ENCODE results near the gene TMEM255B.

Gene TMEM255B

DNA sequence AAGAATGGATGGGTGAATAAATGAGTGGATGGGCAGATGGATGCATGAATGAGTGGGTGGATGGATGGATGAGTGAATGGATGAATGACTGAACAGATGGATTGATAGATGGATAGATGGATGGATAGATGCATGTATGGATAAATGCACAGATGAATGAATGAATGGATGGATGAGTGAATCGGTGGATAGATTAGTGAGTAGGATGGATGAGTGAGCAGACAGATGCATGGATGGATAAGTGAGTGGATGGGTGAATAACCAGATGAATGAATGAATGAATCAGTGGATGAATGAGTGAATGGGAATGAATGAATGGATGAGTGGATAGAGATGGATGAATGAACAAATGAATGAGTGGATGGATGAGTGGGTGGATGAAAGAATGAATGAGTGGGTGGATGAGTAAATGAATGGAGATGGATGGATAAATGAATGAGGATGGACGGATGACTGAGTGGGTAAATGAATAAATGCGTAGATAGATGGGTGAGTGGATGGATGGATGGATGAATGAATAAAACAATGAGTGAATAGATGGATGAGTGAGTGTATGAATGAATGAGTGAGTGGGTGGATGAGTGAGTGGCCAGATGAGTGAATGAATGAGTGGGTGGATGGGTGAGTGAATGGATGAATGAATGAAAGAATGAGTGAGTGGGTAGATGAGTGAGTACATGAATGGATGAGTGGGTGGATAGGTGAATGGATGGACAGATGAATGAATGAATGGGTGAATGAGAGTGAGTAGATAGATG is 91.9 kb downstream of the TMEM255B start:
- intact Hi-C loops (cut with DNase I) = no loop called here

DNA sequence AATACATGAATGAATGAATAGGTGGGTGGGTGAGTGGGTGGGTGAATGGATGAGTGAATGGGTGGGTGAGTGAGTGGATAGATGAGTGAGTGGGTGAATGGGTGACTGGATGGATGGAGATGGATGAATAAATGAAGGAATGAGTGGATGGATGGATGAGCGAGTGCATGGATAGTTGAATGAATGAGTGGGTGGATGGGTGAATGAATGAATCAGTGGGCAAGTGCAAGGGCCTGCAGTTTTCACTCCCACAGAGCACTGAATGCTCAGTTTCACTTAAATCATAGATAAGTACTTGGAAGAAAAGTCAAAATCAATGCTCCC is 92.4 kb downstream of the TMEM255B start:
- intact Hi-C loops (cut with DNase I) = no loop called here
- no peak for DNase-seq

More for the DNA sequence above, 91.9 kb downstream of the TMEM255B start:
- DNase-seq = no peak

DNA sequence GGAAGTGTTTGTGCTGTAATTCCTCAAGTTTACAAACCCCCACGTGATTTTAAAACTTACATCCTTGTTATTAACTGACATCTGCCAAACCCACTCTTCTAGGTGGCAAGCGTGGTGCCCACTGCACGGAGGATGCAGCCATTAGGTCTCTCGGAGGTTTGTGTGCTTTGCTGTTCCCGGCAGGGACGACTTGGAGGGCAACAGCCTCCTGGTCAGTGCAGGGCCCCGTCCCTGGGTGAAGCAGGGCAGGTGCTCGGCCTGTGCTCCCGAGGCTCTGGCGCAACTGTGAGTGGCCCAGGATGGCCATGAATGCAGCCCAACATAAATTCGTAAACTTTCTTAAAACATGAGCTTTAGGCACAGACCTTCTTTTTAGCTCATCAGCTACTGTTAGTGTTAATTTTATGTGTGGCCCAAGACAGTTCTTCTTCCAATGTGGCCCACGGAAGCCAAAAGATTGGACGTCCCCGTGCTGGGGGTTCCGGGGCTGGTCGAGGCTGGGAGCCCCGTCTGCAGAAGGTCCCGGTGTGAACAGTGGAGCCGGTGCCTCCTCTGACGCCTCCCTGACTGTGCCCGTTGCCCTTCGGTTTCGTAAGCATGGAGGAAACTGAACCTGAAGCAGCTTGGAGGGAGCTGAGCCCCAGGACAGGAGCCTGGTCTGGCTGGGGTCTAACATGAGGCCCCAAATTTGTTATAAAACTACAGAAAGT is 93.0 kb downstream of the TMEM255B start:
- peak in 3 of 10 donors; percentile 10 to 79 (median 65) for DNase-seq

DNA sequence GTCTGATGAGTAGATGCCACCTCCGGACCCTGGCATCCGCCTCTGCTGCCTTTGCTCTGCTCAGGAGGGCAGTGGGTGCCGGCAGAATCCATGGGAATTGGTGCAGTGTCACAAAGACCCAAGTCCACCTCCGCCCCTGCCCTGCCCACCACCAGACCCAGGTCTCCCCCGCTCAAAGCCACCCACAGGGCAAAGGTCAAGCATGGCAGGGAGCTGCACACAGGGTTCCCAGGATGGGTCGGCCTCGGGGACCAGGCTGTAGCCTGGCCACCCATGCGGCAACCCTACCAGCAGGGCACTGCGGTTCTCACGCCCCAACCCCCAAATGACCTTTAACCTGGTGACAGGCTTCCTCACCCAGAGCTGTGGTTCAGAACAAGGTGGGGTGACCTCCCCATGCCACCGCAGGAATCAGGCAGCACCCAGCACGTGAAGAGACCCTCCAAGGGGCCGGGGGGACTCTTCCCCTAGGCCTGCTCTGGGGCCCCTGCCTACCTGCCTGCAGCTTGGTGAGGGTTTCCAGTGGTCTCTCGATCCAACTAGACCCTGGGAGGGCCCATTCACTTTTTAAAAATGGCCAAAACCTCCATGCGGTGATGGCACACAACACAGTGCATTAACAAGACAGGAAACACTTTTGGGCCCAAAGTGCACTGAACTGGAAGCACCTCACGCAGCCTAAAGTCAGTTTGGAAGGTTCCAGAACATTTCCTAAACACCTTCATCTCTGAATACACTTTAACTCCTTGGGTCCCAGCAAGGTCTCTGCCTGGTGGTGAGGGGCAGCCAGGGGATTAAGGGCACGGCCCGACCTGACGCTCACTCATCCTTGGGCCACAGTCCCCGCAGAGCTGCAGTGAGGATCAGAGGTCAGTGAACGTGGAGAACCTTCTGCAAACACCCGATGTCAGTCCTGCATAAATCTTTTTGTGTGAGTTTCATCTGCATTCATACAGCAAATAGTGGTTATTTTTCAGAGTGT is 93.8 kb downstream of the TMEM255B start:
- intact Hi-C loops (cut with DNase I) = no loop called here
- DNase-seq = peak in 3 of 10 donors; percentile 14 to 65 (median 59)

More for the DNA sequence above, 93.0 kb downstream of the TMEM255B start:
- intact Hi-C loops (cut with DNase I) = no loop called here

DNA sequence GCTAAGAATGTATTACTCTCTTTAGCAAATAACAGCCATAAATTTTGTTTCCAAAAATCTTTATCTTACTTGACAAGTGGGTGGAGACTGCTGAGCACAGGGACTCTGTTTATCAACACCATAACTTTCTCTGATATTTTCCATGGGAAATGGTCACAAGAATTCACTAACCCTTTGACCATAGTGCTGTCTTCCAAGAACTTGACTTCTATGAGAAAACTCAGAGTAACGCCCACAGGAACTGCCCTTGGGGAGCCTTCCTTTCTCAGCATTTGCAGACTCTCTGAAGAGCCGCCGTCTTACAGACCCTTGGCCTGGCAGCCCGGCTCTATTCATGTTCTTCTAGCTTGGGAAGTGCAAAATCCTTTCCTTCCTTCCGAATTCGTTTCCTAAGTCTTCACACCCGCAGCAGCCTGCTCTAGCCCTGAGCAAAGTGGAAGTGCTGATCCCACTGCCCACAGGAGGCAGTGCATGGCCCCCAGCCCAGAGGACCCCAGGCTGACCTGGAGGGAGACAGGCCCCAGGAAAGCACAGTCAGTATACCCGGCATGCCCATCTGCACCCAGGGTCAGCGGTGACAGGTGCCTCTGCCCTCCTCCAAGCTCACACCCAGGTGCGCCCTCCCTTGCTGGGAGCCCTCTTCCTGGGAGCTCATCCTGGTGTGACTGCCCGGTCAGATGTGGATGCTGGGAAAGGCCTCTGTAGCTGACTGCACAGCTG is 94.7 kb downstream of the TMEM255B start:
- peak in 3 of 10 donors; percentile 13 to 66 (median 45) for DNase-seq
- intact Hi-C loops (cut with DNase I) = no loop called here

DNA sequence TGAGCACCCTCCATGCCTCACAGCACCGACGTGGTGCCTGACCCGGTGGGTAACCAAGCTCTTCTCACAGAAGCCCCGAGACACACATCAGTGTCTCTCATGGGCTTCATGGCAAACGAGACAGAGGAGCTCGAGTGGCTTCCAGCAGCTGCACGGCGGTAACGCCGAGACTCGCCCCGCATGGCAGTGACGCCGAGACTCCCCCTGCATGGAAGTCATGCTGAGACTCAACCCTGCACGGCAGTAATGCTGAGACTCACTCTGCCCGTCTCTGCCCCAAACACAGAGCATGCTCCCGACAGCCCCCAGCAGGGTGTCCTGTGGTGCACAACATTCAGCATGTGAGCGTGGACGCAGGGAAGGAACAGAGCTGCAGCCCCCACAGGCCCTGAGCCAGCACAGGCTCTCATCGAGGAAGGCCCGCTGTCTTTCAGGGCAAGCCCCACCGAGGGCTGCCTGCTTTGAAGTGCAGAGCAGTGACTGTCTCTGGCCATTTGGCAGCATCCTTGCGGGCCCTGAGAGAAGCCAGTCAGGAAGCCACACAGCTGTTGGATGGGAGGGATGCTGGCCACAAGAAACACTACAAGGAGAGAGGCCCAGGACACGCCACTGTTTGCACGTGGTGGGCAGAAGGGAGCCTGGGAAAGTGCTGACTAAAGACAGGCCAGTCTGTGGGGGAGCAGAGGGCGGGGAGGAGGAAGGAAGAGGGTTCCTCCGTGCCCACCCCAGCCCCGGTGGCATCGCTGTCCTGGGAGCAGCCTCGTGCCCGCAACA is 95.4 kb downstream of the TMEM255B start:
- intact Hi-C loops (cut with DNase I) = no loop called here
- peak in 4 of 10 donors; percentile 36 to 86 (median 64) for DNase-seq

DNA sequence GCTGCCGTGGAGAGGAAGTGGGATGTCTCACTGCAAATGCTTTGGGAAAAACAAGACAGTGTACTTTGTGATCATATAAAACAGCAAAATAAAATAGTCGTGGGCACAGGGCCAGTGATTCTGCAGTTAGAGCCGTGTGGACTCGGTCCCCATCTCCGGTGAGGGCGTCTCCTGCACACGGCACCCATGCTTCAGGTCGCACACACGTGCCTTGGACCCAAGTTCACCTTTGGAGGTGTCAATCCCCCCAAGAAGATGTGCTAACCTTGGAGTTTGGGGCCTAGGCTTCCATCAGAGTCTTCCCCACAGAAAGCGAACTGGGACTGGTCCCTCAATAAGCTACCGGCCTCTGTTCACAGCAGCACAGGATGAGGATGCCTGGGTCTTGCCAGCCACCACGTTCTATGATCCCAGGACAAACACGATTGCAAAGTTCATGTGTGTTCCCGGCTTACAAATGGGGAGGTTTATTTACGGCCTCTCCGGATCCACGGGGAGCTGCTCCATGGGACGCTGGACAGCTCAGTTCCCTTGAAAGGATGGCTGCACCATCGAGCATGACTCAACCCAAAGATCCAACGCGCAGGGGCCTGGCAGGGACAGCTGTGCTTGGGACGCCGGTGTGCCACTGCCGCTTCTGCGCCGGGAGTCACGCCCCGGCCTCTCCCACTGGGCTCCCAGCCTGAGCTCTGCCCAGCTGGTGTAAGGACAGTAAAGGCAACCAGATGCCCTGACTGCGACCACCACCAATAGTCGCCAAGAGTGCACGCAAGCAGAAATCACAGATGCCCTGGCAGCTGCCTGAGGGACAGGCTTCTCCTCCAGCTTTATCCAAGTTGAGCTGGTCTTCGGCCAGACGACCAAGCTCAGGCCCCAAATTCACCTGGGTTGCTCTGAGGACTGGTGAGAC is 96.2 kb downstream of the TMEM255B start:
- intact Hi-C loops (cut with DNase I) = no loop called here
- DNase-seq = peak in 4 of 10 donors; percentile 15 to 77 (median 71)

DNA sequence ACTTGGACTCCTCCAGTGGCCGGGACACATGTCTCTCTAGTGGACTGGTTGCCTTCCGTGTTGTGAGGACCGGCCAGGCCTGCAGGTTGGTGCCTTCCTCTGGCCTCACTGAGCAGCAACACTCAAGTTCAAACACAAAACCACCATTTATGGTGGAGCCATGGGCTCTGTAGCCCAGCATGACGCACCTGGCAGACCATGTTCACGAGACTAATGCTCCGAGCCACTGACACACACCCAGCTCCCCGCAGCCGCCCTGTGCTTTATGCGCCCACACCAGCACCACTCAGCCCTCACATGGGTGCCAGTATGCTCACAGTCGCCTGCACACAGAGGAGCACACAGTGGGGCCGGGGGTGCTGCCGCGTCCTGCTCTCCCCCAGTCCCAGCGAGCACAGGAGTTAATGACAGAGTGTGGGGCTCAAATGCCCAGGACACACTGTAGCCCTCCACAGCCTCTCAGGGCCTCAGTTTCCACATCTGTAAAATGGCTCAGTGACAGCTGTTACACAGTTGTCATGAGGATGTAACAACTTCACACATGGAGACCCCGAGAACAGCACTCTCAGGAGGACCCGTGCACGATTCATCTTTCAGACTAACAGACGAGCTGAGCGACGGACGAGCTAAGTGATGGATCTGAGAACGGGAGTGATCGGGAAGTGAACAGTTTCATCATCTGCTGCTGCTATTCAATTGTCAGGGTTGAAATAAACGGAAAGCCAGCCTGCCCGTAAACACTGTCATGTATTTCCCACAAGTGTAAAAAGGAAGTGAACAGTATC is 97.1 kb downstream of the TMEM255B start:
- intact Hi-C loops (cut with DNase I) = no loop called here
- peak in 2 of 10 donors; percentile 10 to 66 for DNase-seq

DNA sequence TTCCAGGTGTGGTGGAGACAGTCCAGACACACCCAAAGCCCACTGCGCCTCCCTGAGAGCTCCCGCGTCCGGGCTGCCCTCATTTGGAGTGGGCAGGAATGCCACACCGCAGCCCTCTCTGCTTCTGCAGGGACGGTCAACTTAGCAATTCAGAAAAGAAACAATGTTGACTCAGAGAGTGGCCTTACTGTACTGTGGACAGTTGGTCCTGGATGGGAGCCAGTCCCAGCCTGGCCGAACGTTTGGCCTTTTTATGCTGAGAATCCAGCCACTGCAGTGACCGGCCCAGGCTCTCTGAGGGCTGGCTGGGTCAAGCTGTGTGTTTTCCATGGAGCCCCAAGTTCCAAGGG is 97.7 kb downstream of the TMEM255B start:
- intact Hi-C loops (cut with DNase I) = no loop called here
- DNase-seq = peak in 3 of 10 donors; percentile 29 to 85 (median 57)

DNA sequence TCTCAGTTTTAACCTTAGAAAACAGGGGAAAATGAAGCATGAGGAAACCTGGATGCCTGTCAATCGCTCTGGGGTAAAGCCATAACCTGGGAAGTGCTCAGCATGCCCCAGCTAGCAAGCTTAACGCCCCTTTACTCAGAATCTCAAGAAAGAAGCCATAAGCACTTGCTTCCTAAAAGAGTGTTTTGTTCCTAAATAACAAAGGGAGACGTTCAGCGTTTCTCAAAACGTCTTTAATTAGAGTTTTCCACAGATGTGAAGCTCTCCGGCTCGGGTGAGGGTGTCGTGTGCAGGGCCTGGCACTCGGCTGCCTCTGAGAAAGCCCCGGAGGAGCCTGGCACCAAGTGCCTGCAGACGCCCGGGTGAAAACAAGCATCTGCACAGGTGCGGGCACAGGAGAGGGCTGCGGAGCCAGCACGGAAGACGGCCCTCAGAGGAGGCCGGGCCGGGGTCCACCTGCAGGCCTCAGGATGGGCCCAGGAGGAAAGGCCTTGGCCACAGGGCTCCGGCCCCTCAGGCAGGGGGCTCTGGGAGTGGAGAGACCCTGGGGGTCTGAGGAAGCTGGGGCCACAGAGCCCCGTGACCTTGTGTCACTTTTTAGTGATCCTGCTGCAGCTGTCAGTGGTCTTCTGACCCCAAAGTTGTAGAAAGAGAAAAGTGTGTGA is 98.6 kb downstream of the TMEM255B start:
- DNase-seq = peak in 3 of 10 donors; percentile 14 to 81 (median 75)
- intact Hi-C loops (cut with DNase I) = no loop called here

DNA sequence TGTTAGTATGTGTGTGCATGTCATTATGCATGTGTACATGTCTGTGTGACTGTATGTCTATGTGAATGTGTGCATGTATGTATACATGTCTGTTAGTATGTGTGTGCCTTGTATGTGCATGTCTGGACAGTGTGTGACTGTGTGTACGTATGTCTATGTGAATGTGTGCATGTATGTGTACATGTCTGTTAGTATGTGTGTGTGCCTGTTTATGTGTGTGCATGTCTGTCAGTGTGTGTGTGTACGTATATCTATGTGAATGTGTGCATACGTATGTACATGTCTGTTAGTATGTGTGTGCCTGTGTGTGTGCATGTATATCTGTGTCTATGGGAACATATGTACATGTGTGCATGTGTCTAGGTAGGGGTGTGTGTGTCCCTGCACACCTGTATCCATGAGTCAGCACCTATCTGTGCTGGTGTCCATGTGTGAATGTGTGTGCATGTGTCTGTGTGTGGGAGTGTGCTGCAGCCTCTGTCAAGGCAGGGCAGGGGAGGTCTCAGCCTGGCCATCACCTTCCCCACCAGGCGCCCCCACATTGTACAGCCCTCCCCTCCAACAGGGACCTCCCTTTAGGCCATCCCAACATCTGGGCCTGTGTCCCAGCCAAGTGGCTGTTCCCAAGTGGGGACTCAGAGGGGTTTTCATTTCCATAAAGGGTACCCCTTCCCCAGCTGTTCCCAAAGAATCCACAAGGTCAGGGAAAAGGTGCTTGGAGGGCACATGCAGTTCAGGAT is 100.5 kb downstream of the TMEM255B start:
- intact Hi-C loops (cut with DNase I) = loop anchor here (5.0 kb wide), 1 partner anchor 37 kb away; no protein-coding TSS in a partner anchor
- DNase-seq = peak in 1 of 10 donors; percentile 18

DNA sequence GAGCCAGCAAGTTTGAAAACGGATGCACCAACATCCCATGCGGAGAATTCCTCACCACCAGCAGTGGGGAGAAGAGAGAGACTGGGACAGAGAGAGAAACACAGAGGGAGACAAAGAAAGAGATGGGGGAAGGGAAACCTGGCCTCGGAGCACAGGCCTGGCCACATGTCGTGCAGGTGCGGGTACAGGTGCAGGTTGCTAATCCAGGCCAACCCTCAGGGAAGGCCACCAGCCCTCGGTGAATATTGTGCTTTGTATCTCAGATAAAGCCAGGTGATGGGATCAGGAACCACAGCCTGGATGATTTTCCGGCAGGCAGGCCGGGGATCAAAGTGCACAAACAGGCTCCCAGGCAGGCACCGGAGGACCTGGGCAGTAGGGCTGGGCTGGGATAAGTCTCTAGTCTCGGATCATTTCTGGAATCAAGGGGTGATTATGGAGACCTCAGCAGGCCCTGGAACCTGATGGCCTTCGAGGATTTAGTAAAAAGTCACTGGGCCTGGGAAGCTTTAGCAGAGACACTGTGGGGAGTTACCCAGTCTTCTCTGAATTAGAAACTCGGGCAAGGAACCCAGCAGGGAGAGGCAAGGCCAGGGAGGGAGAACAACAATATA is 101.1 kb downstream of the TMEM255B start:
- peak in 2 of 10 donors; percentile 14 to 54 for DNase-seq
- intact Hi-C loops (cut with DNase I) = loop anchor here (5.0 kb wide), 1 partner anchor 38 kb away; no protein-coding TSS in a partner anchor

DNA sequence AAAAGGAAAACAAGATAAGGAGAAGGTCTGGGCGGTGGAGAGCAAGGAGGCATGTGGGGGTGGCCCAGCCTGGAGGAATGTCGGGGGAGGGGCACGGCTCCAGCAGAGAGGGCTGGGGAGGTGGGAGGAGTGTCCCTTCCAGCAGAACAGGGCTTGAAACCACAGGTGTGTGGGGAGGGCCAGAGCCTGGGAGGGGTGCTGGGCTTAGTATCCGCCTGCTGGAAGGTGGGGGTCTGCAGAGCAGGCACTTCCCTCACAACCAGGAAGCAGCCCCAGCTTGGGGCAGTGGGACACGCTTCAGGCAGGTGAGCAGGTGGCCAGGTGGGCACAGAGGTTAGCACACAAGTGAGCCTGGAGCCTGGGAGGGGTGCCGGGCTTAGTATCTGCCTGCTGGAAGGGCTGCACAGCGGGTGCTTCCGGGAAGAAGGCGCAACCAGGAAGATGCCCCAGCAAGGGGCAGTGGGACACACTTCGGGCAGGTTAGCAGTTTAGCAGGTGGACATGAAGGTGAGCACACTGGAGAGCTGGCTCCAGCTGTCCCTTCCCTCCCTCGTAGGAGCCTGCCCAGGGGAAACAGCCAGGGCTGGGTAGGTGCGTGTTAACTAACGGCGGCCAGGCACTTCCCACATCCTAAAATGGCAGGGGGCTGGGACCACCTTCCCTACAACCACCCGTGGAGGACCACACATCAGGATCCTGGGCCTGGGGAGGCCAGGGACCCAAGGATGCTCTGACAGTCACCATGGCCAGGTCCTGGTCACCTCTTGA is 101.8 kb downstream of the TMEM255B start:
- intact Hi-C loops (cut with DNase I) = loop anchor here (5.0 kb wide), 1 partner anchor 39 kb away; no protein-coding TSS in a partner anchor
- DNase-seq = peak in 3 of 10 donors; percentile 12 to 77 (median 65)

DNA sequence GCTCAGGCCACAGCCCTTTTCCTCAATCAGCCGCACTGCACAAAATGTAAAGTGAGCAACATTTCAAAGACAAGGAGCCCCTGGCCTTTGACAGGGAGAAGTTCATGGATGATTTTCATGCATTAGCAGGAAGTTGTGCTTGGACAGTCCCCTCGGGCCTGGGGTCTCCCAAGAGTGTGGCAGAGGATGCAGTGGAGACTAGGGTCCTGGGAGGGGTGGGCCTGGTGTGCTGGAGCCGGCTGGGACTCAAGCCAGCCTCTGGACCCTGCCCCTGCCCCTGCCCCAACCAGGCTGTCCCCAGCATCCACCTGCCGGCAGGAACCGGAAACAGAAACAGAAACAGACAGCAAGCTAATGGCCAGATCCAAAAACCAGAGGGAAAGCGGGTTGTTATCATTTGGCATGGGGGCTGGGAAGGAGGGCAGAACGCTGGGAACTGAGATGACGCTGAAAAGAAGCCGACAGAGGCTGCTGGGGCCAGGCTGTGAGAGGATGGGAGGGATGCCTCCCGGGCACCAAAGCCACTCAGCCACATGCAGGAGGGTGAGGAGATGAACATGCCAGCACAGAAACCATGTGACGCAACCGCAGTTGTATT is 102.5 kb downstream of the TMEM255B start:
- intact Hi-C loops (cut with DNase I) = loop anchor here (5.0 kb wide), 1 partner anchor 39 kb away; no protein-coding TSS in a partner anchor
- peak in 2 of 10 donors; percentile 11 to 65 for DNase-seq

Measured in posterior cingulate gyrus (tissue), 11 donors.